Nephron progenitor cell (in vitro differentiated cells): ENCODE results near the gene GPR37L1.
A peak's percentile ranks its signal among the peaks of the same experiment; 100 is the strongest.
"Not testable (repeated sequence)": the region's sequence is repeated elsewhere in the genome, so short reads cannot be mapped to it uniquely, and the experiment has no call there.

Experiments
- DNase-seq: peaks from one replicate; pipeline ENCODE4 v3.0.0; 2021
- H3K27ac Mint-ChIP-seq: 2 replicates; pipeline ENCODE4 v1.8.0; 2021; ENCODE audit warnings: mild to moderate bottlenecking, moderate library complexity, mixed read lengths
- H3K27me3 Mint-ChIP-seq: 2 replicates; pipeline ENCODE4 v1.8.0; 2021; ENCODE audit warnings: mild to moderate bottlenecking, low read depth, mixed read lengths; ENCODE audit not compliant: poor library complexity
- H3K36me3 Mint-ChIP-seq: 2 replicates; pipeline ENCODE4 v1.8.0; 2021; ENCODE audit warnings: low read depth, mixed read lengths
- H3K4me1 Mint-ChIP-seq: 2 replicates; pipeline ENCODE4 v1.8.0; 2021; ENCODE audit warnings: mixed read lengths
- H3K4me3 Mint-ChIP-seq: 2 replicates; pipeline ENCODE4 v1.8.0; 2021; ENCODE audit warnings: mild to moderate bottlenecking, moderate library complexity, mixed read lengths
- H3K9me3 Mint-ChIP-seq: 2 replicates; pipeline ENCODE4 v1.8.0; 2021; ENCODE audit warnings: mild to moderate bottlenecking, moderate library complexity, mixed read lengths
- TF ChIP-seq, protein P1 (sequence below): fragments of 200-600 bp; sonication (generic); IDR thresholded peaks from 2 replicates; pipeline ENCODE4 v1.5.0; 2021; ENCODE audit warnings: antibody characterized with exemption

GPR37L1 gene

DNA sequence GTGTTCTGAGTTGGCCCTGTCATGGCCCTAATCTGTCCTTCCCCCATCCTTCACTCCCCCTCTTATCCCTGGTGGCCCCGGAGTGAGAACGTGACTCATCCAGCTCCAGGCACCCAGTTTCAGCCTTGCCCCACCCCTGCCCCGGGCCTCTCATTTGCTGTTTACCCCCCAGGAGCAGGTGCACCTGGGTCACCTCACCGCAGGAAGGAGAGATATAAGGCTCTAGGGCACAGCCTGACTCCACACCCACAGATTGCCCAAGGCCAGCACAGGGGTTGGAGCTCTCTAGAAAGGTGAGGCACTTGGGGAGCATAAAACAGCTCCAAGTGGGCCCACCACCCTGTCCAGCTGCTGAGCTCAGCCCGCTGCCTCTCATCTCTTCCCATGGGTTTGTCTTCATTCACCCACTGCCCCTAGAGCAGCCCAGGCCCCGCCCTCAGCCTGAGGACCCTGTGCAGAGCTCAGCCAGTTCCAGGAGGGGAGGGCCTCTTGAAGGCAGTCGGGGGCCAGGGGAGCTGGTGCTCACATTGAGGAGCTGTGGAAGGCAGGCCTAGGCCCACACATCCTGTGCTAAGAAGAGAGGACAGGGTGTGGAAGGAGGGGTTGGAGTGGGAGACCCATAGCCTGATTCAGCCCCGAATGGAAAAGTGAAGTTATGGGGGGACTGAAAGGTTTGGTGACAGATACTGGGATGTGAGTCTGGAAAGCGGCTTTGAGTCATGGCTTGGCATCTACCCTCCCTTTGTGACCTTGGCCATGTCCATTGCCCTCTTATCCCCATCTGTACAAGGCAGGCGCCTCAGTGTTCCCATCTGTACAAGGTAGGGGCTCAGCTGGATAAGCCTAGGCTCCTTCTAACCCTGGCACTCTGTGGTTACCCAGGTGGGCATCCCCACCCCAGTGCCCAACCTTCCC, 16.1 kb upstream of the GPR37L1 start:
- no peaks in the 10 kb centered on the region for H3K36me3 Mint-ChIP-seq
- TF ChIP-seq, protein P1, sequence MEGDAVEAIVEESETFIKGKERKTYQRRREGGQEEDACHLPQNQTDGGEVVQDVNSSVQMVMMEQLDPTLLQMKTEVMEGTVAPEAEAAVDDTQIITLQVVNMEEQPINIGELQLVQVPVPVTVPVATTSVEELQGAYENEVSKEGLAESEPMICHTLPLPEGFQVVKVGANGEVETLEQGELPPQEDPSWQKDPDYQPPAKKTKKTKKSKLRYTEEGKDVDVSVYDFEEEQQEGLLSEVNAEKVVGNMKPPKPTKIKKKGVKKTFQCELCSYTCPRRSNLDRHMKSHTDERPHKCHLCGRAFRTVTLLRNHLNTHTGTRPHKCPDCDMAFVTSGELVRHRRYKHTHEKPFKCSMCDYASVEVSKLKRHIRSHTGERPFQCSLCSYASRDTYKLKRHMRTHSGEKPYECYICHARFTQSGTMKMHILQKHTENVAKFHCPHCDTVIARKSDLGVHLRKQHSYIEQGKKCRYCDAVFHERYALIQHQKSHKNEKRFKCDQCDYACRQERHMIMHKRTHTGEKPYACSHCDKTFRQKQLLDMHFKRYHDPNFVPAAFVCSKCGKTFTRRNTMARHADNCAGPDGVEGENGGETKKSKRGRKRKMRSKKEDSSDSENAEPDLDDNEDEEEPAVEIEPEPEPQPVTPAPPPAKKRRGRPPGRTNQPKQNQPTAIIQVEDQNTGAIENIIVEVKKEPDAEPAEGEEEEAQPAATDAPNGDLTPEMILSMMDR = no peak
- H3K4me3 Mint-ChIP-seq = no peak overlapping the region
- H3K9me3 Mint-ChIP-seq = no peaks in the 10 kb centered on the region
- no peak for DNase-seq
- no peak overlapping the region for H3K27ac Mint-ChIP-seq
- peaks cover 7% of the 10 kb centered on the region for H3K27me3 Mint-ChIP-seq
- H3K4me1 Mint-ChIP-seq = peaks cover 40% of the 10 kb centered on the region

GRCh38 chr1:202107321-202107761, 15.4 kb upstream of the GPR37L1 start:
- no peak overlapping the region for H3K4me3 Mint-ChIP-seq
- H3K9me3 Mint-ChIP-seq = no peaks in the 10 kb centered on the region
- peaks cover 7% of the 10 kb centered on the region for H3K27me3 Mint-ChIP-seq
- TF ChIP-seq, protein P1 = no peak
- H3K36me3 Mint-ChIP-seq = no peaks in the 10 kb centered on the region
- DNase-seq = no peak
- no peak overlapping the region for H3K27ac Mint-ChIP-seq
- peaks cover 39% of the 10 kb centered on the region for H3K4me1 Mint-ChIP-seq

- Mint-ChIP-seq H3K4me3 (no peak overlapping the region), H3K4me1 (peaks cover 46% of the 10 kb centered on the region), H3K9me3 (no peaks in the 10 kb centered on the region), H3K27ac (peak overlapping the region; percentile 72), H3K36me3 (no peaks in the 10 kb centered on the region), H3K27me3 (peaks cover 7% of the 10 kb centered on the region)
- DNase-seq = no peak
- TF ChIP-seq, protein P1 = no peak
Observed at GRCh38 chr1:202107801-202108731, 14.7 kb upstream of the GPR37L1 start.

GRCh38 chr1:202110977-202111376, 11.7 kb upstream of the GPR37L1 start:
- Mint-ChIP-seq H3K4me3 (no peak overlapping the region), H3K9me3 (no peaks in the 10 kb centered on the region), H3K27ac (no peak overlapping the region), H3K27me3 (peaks cover 7% of the 10 kb centered on the region), H3K36me3 (no peaks in the 10 kb centered on the region), H3K4me1 (peaks cover 51% of the 10 kb centered on the region)
- TF ChIP-seq, protein P1 = no peak
- DNase-seq = no peak

GRCh38 chr1:202111589-202111988, 11.1 kb upstream of the GPR37L1 start:
- DNase-seq, H3K27me3 Mint-ChIP-seq, H3K9me3 Mint-ChIP-seq, H3K27ac Mint-ChIP-seq, H3K4me3 Mint-ChIP-seq, H3K36me3 Mint-ChIP-seq: not testable (repeated sequence)
- H3K4me1 Mint-ChIP-seq = peaks cover 49% of the 10 kb centered on the region
